HG03066 (cell line): ENCODE measurements around the gene HVCN1.
"Not testable (repeated sequence)": the region's sequence is repeated elsewhere in the genome, so short reads cannot be mapped to it uniquely, and the experiment has no call there.

Experiments
- ATAC-seq: cut with Tn5 transposase; IDR thresholded peaks from one replicate; pipeline ENCODE4 v1.9.1; 2021; ENCODE audit warnings: low read depth; ENCODE audit not compliant: unreplicated experiment

The HVCN1 gene

GRCh38 chr12:110622582-110622981 lies 66.3 kb downstream of the HVCN1 start:
- no peak for ATAC-seq

GRCh38 chr12:110619534-110619953 lies 69.4 kb downstream of the HVCN1 start:
- peak; percentile 54 for ATAC-seq

- ATAC-seq, result no peak
Observed at GRCh38 chr12:110616471-110617115, 72.3 kb downstream of the HVCN1 start.

- ATAC-seq, result no peak
Observed at GRCh38 chr12:110615171-110615570, 73.7 kb downstream of the HVCN1 start.

- ATAC-seq, result peak; percentile 94
Observed at GRCh38 chr12:110613771-110614684, 74.9 kb downstream of the HVCN1 start, which contains the start of gene TCTN1. TCTN1 (plus strand) TSS chr12:110614129; CDS start chr12:110614183, 54 bp downstream.

- ATAC-seq, result no peak
Observed at GRCh38 chr12:110613071-110613770, 75.7 kb downstream of the HVCN1 start.

- no peak for ATAC-seq
Observed at GRCh38 chr12:110606253-110606611, 82.7 kb downstream of the HVCN1 start.

GRCh38 chr12:110602085-110602814 lies 86.7 kb downstream of the HVCN1 start:
- not testable (repeated sequence) for ATAC-seq

GRCh38 chr12:110600254-110600653 lies 88.7 kb downstream of the HVCN1 start:
- ATAC-seq, result no peak

GRCh38 chr12:110599334-110599733 lies 89.6 kb downstream of the HVCN1 start:
- ATAC-seq, result no peak
